GM10266 (cell line): ENCODE results near the gene UPK3A.

Source experiments
- DNase-seq: peaks from one replicate; pipeline ENCODE4 v3.0.0; 2012; ENCODE audit errors: extremely low spot score
- TF ChIP-seq, protein P1 (sequence below): IDR thresholded peaks from 2 replicates; pipeline ENCODE4 v1.5.1; 2012; ENCODE audit warnings: mild to moderate bottlenecking, low read depth; ENCODE audit not compliant: control insufficient read depth, insufficient read depth; ENCODE audit errors: missing control alignments

UPK3A gene

DNA sequence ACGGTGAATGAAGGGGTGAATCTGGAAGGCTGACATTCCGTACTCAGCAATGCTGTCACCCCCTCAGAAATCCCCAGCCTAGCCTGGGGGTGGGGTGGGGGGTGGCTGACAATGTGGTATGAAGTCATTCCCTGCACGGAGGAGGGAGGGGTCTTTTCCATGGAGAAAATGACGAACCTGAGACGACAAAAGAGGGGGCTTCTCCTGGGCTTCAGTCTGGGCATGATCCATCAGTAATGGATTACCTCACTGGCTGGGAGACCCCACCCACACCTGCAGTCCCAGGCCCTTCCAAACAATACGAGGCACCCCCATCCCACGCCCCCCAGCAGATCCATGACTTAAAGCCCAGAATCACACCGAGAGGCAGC lies 45.1 kb upstream of the UPK3A start:
- DNase-seq = no peak
- TF ChIP-seq, protein P1, sequence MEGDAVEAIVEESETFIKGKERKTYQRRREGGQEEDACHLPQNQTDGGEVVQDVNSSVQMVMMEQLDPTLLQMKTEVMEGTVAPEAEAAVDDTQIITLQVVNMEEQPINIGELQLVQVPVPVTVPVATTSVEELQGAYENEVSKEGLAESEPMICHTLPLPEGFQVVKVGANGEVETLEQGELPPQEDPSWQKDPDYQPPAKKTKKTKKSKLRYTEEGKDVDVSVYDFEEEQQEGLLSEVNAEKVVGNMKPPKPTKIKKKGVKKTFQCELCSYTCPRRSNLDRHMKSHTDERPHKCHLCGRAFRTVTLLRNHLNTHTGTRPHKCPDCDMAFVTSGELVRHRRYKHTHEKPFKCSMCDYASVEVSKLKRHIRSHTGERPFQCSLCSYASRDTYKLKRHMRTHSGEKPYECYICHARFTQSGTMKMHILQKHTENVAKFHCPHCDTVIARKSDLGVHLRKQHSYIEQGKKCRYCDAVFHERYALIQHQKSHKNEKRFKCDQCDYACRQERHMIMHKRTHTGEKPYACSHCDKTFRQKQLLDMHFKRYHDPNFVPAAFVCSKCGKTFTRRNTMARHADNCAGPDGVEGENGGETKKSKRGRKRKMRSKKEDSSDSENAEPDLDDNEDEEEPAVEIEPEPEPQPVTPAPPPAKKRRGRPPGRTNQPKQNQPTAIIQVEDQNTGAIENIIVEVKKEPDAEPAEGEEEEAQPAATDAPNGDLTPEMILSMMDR = no peak

DNA sequence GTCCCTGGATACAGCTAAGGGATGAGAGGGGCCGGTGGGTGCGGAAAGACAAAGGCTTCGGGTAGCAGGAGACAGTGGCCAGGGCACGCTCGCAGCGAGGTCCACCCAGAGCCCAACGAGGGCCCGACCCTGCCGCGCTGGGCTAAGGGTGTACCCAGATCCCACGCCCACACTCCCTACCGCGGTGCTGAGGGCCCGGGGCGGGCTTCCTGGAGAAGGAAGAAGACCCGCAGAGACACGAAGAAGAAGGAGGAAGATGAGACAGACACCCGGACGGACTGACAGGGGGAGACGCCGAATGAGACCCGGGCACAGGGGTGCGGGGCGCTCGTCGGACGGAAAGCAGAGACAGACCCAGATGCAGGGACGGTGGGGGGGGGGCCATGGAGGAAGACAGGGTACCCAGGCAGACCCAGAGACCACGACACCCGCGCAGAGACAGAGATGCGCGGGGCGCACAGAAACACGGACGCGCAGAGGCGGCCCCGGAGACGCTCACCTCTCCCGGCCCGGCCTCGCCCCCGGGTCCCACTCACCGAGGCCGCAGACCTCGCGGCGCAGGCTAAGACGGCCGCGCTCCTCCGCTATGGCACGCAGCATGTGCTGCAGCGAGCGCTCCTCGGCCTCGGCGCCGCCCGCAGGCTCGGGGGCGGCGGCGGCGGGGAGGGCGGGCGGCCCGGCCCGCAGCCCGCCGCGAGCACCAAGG lies 44.5 kb upstream of the UPK3A start:
- TF ChIP-seq, protein P1 = no peak
- no peak for DNase-seq

DNA sequence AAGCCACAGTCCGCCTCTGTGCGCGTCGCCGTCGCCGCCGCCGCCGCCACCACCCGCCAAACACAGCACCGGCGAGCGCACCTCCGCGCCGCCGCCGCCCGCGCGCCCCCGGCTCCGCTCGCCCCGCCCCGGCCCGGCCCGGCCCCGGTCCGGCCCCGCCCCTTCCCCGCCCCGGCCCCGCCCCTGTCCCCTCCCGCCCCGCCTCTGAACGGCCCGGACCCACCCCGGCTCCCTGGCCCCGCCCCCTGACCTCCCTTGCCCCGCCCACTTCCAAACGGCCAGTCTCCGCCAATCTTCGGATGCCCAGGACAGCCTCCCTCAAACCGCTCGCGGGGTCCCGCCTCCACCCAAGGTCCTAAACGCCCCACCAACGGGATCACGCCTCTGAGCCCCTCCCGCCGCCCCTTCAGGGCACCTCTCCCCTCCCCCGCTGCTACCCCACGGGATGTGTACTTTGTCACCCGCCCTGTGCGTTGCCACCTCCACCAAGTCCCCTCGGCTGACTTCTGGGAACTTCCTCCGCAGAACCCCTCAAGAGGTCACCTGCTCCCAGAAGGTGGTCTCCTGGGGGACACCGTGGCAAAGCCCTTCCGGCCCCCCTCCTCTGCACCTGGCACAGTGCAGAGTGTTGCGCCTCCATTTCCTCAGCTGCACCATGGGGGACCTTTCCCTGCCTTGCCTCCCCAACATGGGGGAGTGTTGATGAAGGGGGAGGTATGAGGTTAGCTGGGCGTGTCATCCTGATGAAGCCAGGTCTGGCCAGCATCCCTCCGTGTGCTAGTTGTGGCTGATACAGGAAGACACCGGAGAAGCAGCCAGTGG lies 43.7 kb upstream of the UPK3A start, which contains the start of gene KIAA0930:
KIAA0930 (minus strand) TSS at position 85 of the 822 bp plus-strand sequence. CDS start 191 bp downstream, outside the sequence.
- peak; percentile 99 for DNase-seq
- TF ChIP-seq, protein P1 = no peak

DNA sequence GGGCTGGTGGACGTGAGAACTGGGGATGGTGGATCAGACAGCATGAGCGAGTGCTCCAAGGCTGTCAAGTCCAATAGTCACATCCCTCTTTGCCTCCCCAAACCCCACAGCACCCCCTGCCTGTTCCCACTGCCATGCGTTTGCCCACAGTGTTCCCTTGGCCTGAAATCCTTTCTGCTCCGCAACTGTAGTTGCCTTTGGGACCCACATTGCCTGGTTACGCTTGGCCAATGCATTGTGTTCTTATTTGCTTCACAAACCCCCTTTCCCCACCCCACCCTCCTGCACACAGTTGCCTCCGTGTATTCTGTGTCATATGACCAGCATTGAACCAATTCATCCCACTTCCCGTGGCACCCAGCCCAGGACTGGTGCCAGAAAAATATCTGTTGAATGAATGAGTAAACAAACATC lies 42.0 kb upstream of the UPK3A start:
- TF ChIP-seq, protein P1 = peak; percentile 5
- DNase-seq = no peak

DNA sequence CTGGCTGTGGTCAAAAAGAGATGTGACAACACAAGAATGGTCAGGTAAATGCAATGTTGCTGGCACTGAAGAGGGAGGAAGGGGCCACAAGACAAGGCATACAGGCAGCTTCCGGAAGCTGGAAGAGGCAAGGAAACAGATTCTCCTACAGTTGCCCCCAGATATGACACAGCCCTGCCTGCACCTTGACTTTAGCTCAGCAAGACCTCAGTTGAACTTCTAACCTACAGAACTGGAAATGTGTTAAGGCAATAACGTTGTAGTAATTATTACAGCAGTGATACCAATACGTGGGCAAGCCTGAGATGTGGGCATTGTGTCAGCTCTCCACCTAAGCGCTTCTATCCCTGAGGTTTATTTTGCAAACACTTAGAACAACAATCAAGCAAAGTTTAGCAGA lies 39.8 kb upstream of the UPK3A start:
- TF ChIP-seq, protein P1 = no peak
- no peak for DNase-seq

DNA sequence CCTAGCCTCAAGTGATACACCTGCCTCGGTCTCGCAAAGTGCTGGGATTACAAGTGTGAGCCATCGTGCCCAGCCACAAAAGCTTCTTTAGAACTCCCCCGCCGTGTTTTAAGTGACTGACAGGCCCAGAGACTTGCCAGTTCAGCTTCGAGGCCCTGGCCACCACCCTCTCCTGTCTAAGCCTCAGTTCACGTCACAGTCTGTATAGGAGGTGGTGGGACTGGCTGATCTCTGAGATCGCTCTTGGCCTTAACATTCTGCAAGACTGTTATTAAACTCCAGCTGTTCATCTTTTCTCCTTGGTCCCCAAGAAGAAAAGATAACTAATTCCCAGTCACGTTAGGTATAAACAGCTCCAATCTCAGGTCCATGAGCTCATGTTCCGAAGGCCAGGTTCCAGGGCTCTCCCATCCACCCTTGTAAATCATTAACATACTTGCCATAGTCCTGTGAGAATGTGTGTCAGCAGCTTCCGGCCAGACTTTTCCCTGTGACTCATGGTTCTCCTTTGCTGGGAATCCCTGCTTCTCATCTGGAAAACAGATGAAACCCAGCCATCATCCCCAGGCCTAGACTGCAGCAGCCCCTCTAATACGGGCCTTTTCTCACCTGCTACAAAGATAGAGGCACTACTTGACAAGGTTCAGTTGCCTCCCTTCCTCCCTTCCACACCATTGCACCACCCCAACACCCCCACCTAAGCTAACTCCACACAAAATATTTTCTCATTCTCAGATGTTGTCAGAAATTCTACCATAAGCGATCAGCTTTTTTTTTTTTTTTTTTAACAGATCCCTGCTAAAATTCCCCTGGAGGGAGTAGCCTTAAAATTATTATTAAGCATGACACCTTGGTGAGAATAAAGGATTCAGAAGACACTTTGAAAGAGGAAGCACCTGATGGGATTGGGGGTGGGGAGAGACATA lies 38.4 kb upstream of the UPK3A start:
- DNase-seq = no peak
- TF ChIP-seq, protein P1 = no peak
